ENCODE data around the gene PRMT7.

The PRMT7 gene

GRCh38 chr16:68332411-68333121, 21.7 kb downstream of the PRMT7 start:
- no peaks in the 10 kb centered on the region for H3K27me3 ChIP-seq (ENCODE audit: insufficient read depth, low read length)
- no peak overlapping the region for H3K4me3 ChIP-seq (ENCODE audit: low read length)
- no peaks in the 10 kb centered on the region for H3K4me1 ChIP-seq (ENCODE audit: insufficient read depth, low read length)
- H3K9me3 ChIP-seq (ENCODE audit: low read length): no peaks in the 10 kb centered on the region
- H3K36me3 ChIP-seq (ENCODE audit: insufficient read depth, low read length): peaks cover 42% of the 10 kb centered on the region
- no peak overlapping the region for H2AFZ ChIP-seq (ENCODE audit: low read depth, low read length)

GRCh38 chr16:68335175-68335574, 24.4 kb downstream of the PRMT7 start:
- H3K36me3 ChIP-seq (ENCODE audit: insufficient read depth, low read length): peaks cover 58% of the 10 kb centered on the region

GRCh38 chr16:68338326-68339119, 27.7 kb downstream of the PRMT7 start:
- Histone ChIP-seq H3K4me1 (ENCODE audit: insufficient read depth, low read length) (no peaks in the 10 kb centered on the region), H3K9me3 (ENCODE audit: low read length) (no peaks in the 10 kb centered on the region), H3K4me3 (ENCODE audit: low read length) (no peak overlapping the region), H3K36me3 (ENCODE audit: insufficient read depth, low read length) (peaks cover 64% of the 10 kb centered on the region), H2AFZ (ENCODE audit: low read depth, low read length) (no peak overlapping the region), H3K27me3 (ENCODE audit: insufficient read depth, low read length) (no peaks in the 10 kb centered on the region)

More at GRCh38 chr16:68335175-68335574, 24.4 kb downstream of the PRMT7 start:
- H3K27me3 ChIP-seq (ENCODE audit: insufficient read depth, low read length): no peaks in the 10 kb centered on the region
- H3K4me3 ChIP-seq (ENCODE audit: low read length): no peak overlapping the region
- H3K4me1 ChIP-seq (ENCODE audit: insufficient read depth, low read length): no peaks in the 10 kb centered on the region
- no peak overlapping the region for H2AFZ ChIP-seq (ENCODE audit: low read depth, low read length)
- H3K9me3 ChIP-seq (ENCODE audit: low read length): no peaks in the 10 kb centered on the region

GRCh38 chr16:68339214-68339613, 28.4 kb downstream of the PRMT7 start:
- no peak overlapping the region for H2AFZ ChIP-seq (ENCODE audit: low read depth, low read length)
- no peak overlapping the region for H3K4me3 ChIP-seq (ENCODE audit: low read length)
- H3K4me1 ChIP-seq (ENCODE audit: insufficient read depth, low read length): no peaks in the 10 kb centered on the region
- no peaks in the 10 kb centered on the region for H3K9me3 ChIP-seq (ENCODE audit: low read length)
- H3K36me3 ChIP-seq (ENCODE audit: insufficient read depth, low read length): peaks cover 66% of the 10 kb centered on the region
- no peaks in the 10 kb centered on the region for H3K27me3 ChIP-seq (ENCODE audit: insufficient read depth, low read length)

- no peak overlapping the region for H2AFZ ChIP-seq (ENCODE audit: low read depth, low read length)
- no peaks in the 10 kb centered on the region for H3K9me3 ChIP-seq (ENCODE audit: low read length)
- no peak overlapping the region for H3K4me3 ChIP-seq (ENCODE audit: low read length)
- H3K36me3 ChIP-seq (ENCODE audit: insufficient read depth, low read length): peaks cover 79% of the 10 kb centered on the region
- H3K27me3 ChIP-seq (ENCODE audit: insufficient read depth, low read length): no peaks in the 10 kb centered on the region
- no peaks in the 10 kb centered on the region for H3K4me1 ChIP-seq (ENCODE audit: insufficient read depth, low read length)
These were observed 31.8 kb downstream of the PRMT7 start for GRCh38 chr16:68342620-68343019.

GRCh38 chr16:68343137-68343536, 32.3 kb downstream of the PRMT7 start:
- Histone ChIP-seq H3K36me3 (ENCODE audit: insufficient read depth, low read length) (peaks cover 77% of the 10 kb centered on the region), H2AFZ (ENCODE audit: low read depth, low read length) (no peak overlapping the region), H3K27me3 (ENCODE audit: insufficient read depth, low read length) (no peaks in the 10 kb centered on the region), H3K9me3 (ENCODE audit: low read length) (no peaks in the 10 kb centered on the region), H3K4me3 (ENCODE audit: low read length) (no peak overlapping the region), H3K4me1 (ENCODE audit: insufficient read depth, low read length) (no peaks in the 10 kb centered on the region)

GRCh38 chr16:68344252-68344651, 33.4 kb downstream of the PRMT7 start:
- Histone ChIP-seq H3K4me1 (ENCODE audit: insufficient read depth, low read length) (no peaks in the 10 kb centered on the region), H3K36me3 (ENCODE audit: insufficient read depth, low read length) (peaks cover 76% of the 10 kb centered on the region), H3K4me3 (ENCODE audit: low read length) (no peak overlapping the region), H3K27me3 (ENCODE audit: insufficient read depth, low read length) (no peaks in the 10 kb centered on the region), H2AFZ (ENCODE audit: low read depth, low read length) (no peak overlapping the region), H3K9me3 (ENCODE audit: low read length) (no peaks in the 10 kb centered on the region)

- Histone ChIP-seq H3K4me1 (ENCODE audit: insufficient read depth, low read length) (no peaks in the 10 kb centered on the region), H3K36me3 (ENCODE audit: insufficient read depth, low read length) (peaks cover 77% of the 10 kb centered on the region), H2AFZ (ENCODE audit: low read depth, low read length) (no peak overlapping the region), H3K4me3 (ENCODE audit: low read length) (no peak overlapping the region), H3K27me3 (ENCODE audit: insufficient read depth, low read length) (no peaks in the 10 kb centered on the region), H3K9me3 (ENCODE audit: low read length) (no peaks in the 10 kb centered on the region)
These were observed 34.6 kb downstream of the PRMT7 start for GRCh38 chr16:68345351-68345810.

- Histone ChIP-seq H3K36me3 (ENCODE audit: insufficient read depth, low read length) (peaks cover 77% of the 10 kb centered on the region), H2AFZ (ENCODE audit: low read depth, low read length) (no peak overlapping the region), H3K4me3 (ENCODE audit: low read length) (no peak overlapping the region), H3K9me3 (ENCODE audit: low read length) (no peaks in the 10 kb centered on the region), H3K4me1 (ENCODE audit: insufficient read depth, low read length) (no peaks in the 10 kb centered on the region), H3K27me3 (ENCODE audit: insufficient read depth, low read length) (no peaks in the 10 kb centered on the region)
These were observed 35.3 kb downstream of the PRMT7 start for GRCh38 chr16:68345958-68346635.

- peaks cover 82% of the 10 kb centered on the region for H3K36me3 ChIP-seq (ENCODE audit: insufficient read depth, low read length)
- no peaks in the 10 kb centered on the region for H3K27me3 ChIP-seq (ENCODE audit: insufficient read depth, low read length)
- H3K9me3 ChIP-seq (ENCODE audit: low read length): no peaks in the 10 kb centered on the region
- H2AFZ ChIP-seq (ENCODE audit: low read depth, low read length): no peak overlapping the region
- H3K4me1 ChIP-seq (ENCODE audit: insufficient read depth, low read length): no peaks in the 10 kb centered on the region
- no peak overlapping the region for H3K4me3 ChIP-seq (ENCODE audit: low read length)
These were observed 36.2 kb downstream of the PRMT7 start for GRCh38 chr16:68346892-68347480.

- no peaks in the 10 kb centered on the region for H3K4me1 ChIP-seq (ENCODE audit: insufficient read depth, low read length)
- H2AFZ ChIP-seq (ENCODE audit: low read depth, low read length): no peak overlapping the region
- H3K4me3 ChIP-seq (ENCODE audit: low read length): no peak overlapping the region
- H3K36me3 ChIP-seq (ENCODE audit: insufficient read depth, low read length): peaks cover 82% of the 10 kb centered on the region
- H3K27me3 ChIP-seq (ENCODE audit: insufficient read depth, low read length): no peaks in the 10 kb centered on the region
- no peaks in the 10 kb centered on the region for H3K9me3 ChIP-seq (ENCODE audit: low read length)
These were observed 36.8 kb downstream of the PRMT7 start for GRCh38 chr16:68347605-68348004.

GRCh38 chr16:68348639-68349445, 38.0 kb downstream of the PRMT7 start:
- H3K36me3 ChIP-seq (ENCODE audit: insufficient read depth, low read length): peaks cover 87% of the 10 kb centered on the region
- H3K4me3 ChIP-seq (ENCODE audit: low read length): no peak overlapping the region
- H2AFZ ChIP-seq (ENCODE audit: low read depth, low read length): no peak overlapping the region
- no peaks in the 10 kb centered on the region for H3K27me3 ChIP-seq (ENCODE audit: insufficient read depth, low read length)
- H3K9me3 ChIP-seq (ENCODE audit: low read length): no peaks in the 10 kb centered on the region
- H3K4me1 ChIP-seq (ENCODE audit: insufficient read depth, low read length): no peaks in the 10 kb centered on the region

Measured in neuron (in vitro differentiated cells).